Neural crest cell (in vitro differentiated cells): ENCODE measurements around the gene LRRC36. TPM values are rescaled to one million over a fixed set of nuclear protein-coding genes. Genes with fewer than 3 reads are reported as not detected.
A peak's percentile ranks its signal among the peaks of the same experiment; 100 is the strongest.

Source experiments
- DNase-seq: peaks from one replicate; pipeline ENCODE4 v3.0.0; 2021; ENCODE audit warnings: low read depth, mixed read lengths, low spot score
- H3K27ac Mint-ChIP-seq: one replicate; pipeline ENCODE4 v1.8.0; 2021; ENCODE audit warnings: mild to moderate bottlenecking, mixed read lengths; ENCODE audit not compliant: unreplicated experiment
- H3K27me3 Mint-ChIP-seq: 2 replicates; pipeline ENCODE4 v1.8.0; 2021; ENCODE audit warnings: low read depth, mild to moderate bottlenecking, mixed read lengths
- H3K36me3 Mint-ChIP-seq: 2 replicates; pipeline ENCODE4 v1.8.0; 2021; ENCODE audit warnings: low read depth, mild to moderate bottlenecking, mixed read lengths
- H3K4me1 Mint-ChIP-seq: 2 replicates; pipeline ENCODE4 v1.8.0; 2021; ENCODE audit warnings: mixed read lengths
- H3K4me3 Mint-ChIP-seq: one replicate; pipeline ENCODE4 v1.8.0; 2021; ENCODE audit warnings: mild to moderate bottlenecking, mixed read lengths
- H3K9me3 Mint-ChIP-seq: 2 replicates; pipeline ENCODE4 v1.8.0; 2021; ENCODE audit warnings: mixed read lengths
- CTCF ChIP-seq: fragments of 200-600 bp; sonication (generic); conservative IDR thresholded peaks from 2 replicates; pipeline ENCODE4 v1.5.0; 2021; ENCODE audit warnings: antibody characterized with exemption, mild to moderate bottlenecking
- total RNA-seq: library from RNA; stranded (reverse); gene quantifications from 2 replicates; pipeline ENCODE4 v1.2.1, GENCODE V29; 2021

The LRRC36 gene
- total RNA-seq, 1 donor from 2014 or later, result 0.21 TPM

- Mint-ChIP-seq H3K4me1 (peaks cover 31% of the 10 kb centered on the region), H3K4me3 (no peak overlapping the region), H3K36me3 (no peaks in the 10 kb centered on the region), H3K9me3 (no peaks in the 10 kb centered on the region), H3K27ac (no peak overlapping the region), H3K27me3 (peaks cover 30% of the 10 kb centered on the region)
- DNase-seq, result no peak
- TF ChIP-seq CTCF, result no peak
These were observed 72.1 kb downstream of the LRRC36 start for GRCh38 chr16:67398546-67399217.

GRCh38 chr16:67399218-67399733 is 72.7 kb downstream of the LRRC36 start:
- no peak overlapping the region for H3K4me3 Mint-ChIP-seq
- peaks cover 28% of the 10 kb centered on the region for H3K4me1 Mint-ChIP-seq
- H3K27me3 Mint-ChIP-seq, result peaks cover 24% of the 10 kb centered on the region
- peak; percentile 76 for DNase-seq
- H3K27ac Mint-ChIP-seq, result no peak overlapping the region
- peak; percentile 79 for TF ChIP-seq CTCF
- H3K36me3 Mint-ChIP-seq, result no peaks in the 10 kb centered on the region
- no peaks in the 10 kb centered on the region for H3K9me3 Mint-ChIP-seq

GRCh38 chr16:67399749-67400704 is 73.4 kb downstream of the LRRC36 start:
- TF ChIP-seq CTCF, result peak; percentile 31
- DNase-seq, result no peak
- H3K4me3 Mint-ChIP-seq, result no peak overlapping the region
- peaks cover 28% of the 10 kb centered on the region for H3K4me1 Mint-ChIP-seq
- no peaks in the 10 kb centered on the region for H3K36me3 Mint-ChIP-seq
- H3K27ac Mint-ChIP-seq, result no peak overlapping the region
- H3K9me3 Mint-ChIP-seq, result no peaks in the 10 kb centered on the region
- H3K27me3 Mint-ChIP-seq, result peaks cover 19% of the 10 kb centered on the region

- no peak overlapping the region for H3K4me3 Mint-ChIP-seq
- no peak overlapping the region for H3K27ac Mint-ChIP-seq
- no peak for DNase-seq
- no peaks in the 10 kb centered on the region for H3K9me3 Mint-ChIP-seq
- H3K27me3 Mint-ChIP-seq, result peaks cover 10% of the 10 kb centered on the region
- TF ChIP-seq CTCF, result no peak
- H3K4me1 Mint-ChIP-seq, result peaks cover 21% of the 10 kb centered on the region
- no peaks in the 10 kb centered on the region for H3K36me3 Mint-ChIP-seq
These were observed 74.3 kb downstream of the LRRC36 start for GRCh38 chr16:67400901-67401300.

GRCh38 chr16:67403976-67404555 is 77.5 kb downstream of the LRRC36 start:
- H3K27ac Mint-ChIP-seq, result no peak overlapping the region
- DNase-seq, result no peak
- H3K4me3 Mint-ChIP-seq, result no peak overlapping the region
- no peaks in the 10 kb centered on the region for H3K27me3 Mint-ChIP-seq
- TF ChIP-seq CTCF, result no peak
- H3K4me1 Mint-ChIP-seq, result peaks cover 18% of the 10 kb centered on the region
- H3K9me3 Mint-ChIP-seq, result no peaks in the 10 kb centered on the region
- H3K36me3 Mint-ChIP-seq, result no peaks in the 10 kb centered on the region
